CD4-positive, alpha-beta T cell treated with Interleukin-6 at 100 ng/mL for 8 hours (primary cell): ENCODE data around the gene FCN3.

Experiments used
- DNase-seq: peaks from one replicate; pipeline ENCODE4 v3.0.0-alpha.2; 2020; ENCODE audit warnings: mixed read lengths, low spot score

FCN3 gene

DNA sequence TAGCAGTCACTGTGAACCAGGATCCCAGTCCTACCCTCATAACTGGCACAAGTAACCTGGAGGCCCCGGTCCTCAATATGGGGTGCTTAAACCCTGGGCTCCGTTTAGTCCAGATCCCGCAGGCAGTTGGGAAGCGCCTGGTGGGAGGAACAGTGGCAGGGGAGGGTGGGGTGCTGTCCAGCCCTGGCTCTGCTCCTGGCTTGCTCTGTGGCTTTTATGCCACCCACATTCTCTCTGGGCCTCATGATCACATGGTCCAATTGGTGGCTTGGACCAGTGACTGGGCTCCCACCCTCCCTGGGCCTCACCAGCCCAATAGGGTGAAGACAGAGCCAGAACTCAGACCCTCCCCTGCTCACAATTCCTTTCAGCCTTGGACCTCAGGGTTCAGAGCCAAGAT is 5.6 kb upstream of the FCN3 start:
- no peak for DNase-seq

DNA sequence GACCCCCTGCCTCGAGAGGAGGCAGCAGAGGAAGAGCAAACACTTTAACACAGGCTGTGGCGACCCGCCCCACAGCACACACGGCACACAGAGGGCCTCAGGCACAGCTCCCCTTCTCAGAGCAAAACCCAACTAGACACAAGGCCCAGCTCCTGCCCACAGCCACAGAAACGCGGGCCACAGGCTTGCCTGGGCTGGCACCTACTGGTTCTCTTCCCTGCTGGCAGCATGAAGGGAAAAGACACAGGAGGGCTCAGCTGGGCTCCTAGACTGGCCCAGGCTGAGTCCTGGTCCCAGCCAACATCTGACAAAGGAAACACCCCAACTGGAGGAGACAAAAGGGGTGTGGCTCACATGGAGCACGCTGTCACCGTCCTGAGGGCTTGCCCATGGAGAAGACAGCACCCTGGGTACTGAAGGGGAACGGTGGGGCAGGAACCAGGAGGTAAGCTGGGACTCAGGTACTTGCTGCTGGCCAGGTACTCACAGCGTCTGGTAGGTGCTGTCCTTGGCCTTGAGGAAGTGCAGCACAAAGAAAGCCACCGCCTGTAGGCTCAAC is 5.0 kb upstream of the FCN3 start:
- no peak for DNase-seq

DNA sequence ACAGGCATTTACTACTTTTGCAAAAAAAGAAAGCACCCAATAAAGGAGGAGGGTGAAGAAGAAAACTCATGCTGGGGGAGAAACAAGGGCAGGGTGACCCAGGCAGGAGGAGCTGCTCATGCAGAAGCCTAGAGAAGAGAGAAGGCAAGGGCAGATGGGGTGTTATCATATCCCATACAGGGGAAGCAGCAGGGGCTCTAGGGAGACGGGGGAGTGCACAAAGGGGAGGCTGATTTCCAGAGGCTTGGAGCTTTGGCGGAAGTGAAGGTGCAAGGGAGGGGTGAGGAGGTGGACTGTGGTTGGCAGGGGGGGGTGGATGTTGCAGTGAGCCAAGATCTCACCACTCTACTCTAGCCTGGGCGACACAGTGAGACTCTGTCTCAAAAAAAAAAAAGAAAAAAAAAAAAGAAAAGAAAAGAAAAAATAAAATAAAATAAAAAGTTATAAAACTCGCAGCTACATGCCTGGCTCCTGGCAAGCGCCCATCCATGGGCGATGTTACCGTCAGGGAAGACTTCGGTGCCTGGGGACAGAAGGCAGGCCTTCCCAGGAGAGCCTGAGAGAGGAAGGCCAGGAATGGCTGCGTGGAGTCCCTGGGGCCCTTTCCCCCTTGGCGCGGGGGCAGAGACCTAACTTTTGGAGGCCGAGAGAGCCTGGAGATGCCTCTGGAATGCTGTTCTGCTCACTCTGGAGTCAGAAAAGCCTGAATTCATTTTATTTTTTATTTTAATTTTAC is 3.3 kb upstream of the FCN3 start:
- no peak for DNase-seq

DNA sequence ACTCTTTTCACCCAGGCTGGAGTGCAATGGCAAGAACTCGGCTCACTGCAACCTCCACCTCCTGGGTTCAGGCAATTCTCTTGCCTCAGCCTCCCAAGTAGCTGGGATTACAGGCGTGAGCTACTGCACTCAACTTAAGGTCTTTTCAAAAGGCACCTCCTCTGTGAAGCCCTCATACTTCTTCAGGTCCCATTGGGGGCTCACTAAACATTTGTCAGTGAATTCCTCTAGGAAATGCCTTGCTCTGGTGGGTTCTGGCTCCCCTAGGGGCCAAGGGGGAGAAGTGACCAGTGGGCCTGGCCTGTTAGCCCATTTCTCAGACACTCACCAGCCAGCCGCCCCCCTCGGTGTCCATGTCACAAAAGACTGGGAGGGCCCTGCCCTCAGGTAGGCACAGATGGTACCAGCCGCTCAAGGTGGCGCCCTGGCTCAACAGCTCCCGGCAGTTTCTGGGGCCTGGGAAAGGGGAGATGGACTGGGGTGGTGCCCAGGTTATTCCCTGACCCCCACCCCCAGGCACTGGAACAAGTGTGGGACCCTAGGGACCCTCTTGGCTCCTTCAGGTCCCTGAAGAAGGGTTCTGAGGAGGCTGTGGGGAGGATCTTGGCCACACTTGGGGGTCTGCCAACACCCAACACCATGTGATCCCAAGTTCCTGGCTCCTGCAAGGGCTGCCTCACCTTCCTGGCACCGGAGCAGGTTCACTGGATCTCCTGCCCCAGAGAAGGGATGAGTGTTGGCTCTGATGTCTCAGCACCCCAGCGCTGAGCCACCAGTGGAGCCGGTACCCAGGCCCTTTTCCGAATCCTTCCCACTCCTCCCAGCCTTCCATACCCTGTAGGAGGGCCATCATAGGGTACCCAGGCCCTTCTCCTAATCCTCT is 1.6 kb downstream of the FCN3 start:
- DNase-seq = no peak

DNA sequence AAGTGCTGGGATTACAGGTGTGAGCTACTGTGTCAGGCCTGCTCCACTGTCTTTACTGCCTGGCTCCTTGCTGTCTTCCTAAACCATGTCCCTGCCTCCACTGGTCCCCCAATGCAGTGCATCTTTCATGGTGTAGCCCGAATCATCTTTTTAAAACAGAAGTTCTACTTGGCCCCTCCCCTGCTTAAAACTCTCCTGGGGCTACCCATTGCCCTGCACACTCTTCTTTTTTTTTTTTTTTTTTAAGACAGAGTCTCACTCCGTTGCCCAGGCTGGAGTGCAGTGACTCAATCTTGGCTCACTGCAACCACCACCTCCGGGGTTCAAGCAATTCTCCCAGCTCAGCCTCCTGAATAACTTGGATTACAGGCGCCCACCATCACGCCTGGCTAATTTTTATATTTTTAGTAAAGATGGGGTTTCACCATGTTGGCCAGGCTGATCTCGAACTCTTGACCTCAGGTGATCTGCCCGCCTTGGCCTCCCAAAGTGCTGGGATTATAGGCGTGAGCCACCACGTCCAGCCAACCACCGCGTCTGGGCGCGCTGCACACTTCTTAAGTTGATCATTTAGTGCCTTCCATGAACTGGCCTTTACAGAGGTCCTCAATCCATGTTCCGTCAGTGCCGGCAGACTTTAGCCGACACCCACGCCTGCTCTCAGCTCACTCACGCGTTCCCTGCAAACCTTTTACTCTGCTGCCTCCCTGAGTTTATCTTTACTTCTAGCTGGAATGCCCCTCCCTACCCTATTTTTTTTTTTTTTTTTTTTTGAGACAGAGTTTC is 2.4 kb downstream of the FCN3 start:
- DNase-seq = no peak

DNA sequence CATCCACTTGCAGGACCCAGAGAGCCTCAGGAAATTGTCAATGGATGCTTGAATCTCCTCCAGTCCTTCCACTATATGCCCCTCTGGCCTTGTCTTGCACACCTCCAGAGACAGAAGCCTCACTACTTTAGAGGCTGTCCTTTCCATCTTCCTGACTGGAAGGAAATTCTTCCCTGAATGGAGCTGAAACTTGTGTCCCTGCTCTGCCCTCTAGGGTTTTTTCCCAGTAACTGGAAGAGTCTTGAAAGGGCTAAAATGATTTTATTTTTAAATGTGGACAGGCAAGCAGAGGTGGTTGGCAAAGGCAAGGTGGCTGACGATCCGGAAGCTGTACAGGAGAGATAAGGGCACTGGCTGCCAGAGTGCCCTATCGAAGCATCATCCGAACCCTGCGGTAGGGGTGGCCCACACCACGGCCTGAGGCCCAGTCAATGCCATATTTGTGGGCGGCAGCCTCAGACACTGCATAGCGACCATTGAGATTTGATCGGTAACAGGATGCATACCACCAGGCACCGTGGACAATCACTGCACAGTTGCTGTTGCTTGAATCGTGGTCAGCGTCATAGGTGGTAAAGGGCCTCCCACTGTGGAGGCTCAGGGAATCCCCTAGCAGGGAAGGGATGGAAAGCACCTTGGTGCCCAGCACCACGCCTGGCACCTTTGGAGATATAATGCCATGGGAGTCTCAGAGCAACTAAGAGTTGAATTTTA is 5.6 kb downstream of the FCN3 start:
- no peak for DNase-seq

DNA sequence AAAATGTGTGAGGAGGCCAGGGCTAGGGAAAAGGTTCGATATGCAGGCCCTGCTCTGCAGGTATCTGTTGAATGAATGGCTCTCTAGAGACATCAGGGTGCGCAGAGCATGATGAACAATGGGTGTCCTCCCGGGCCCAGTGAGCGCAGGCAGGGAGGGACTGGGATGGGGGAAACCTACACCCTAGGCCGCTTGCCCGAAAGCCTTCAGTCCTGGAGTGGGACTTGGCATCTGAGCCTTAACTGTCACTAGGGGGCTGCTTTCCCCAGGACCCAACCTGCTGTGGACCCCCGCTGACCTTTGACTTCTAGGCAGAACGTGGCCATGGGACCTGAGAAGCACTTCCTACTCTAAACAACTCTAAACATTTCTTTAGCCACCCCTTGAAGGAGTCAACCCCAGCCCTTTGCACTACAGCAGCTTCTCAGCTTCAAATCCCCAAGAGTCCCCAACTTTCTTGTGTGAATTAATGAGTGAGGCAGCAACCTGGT is 7.4 kb downstream of the FCN3 start:
- no peak for DNase-seq

DNA sequence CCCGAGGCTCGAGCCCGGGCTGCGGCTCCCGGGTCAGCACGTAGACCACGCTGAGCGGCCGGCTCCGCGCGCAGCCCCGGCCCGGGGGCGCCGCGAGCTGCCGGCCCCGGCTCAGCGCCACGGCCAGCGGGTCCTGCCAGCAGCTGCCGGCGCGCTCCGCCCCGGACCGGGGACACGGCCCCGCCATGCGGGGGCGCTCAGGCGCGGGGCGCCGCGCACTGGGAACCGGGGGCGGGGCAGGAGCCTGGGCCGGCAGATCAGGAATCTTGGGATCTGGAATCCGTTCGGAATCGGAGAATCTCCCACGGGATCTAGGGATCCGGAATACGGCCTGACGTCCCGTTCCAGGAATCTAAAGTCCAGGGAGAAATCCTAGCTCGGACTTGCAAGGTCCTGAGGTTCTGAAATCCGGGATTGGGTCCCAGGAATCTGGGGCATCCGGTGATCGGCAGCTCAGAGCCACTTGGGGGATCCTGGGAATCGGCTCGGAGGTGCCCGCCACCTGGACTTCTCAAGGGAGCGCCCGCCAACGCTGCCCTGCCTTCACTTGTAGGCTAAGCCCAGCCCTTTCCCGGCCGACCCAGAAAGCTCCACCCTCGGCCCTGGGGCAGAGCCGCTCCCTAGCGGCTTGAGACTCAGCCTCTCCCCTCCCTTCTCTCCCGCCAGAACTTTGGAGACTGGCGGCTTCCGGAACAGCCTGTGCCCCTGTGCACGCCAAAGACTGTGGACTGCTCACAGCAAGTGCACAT is 8.0 kb downstream of the FCN3 start, which contains the start of gene MAP3K6:
Gene MAP3K6, minus strand, starts transcription at position 551 of the 749 bp plus-strand sequence. Its CDS starts 364 bp downstream, at position 187.
- DNase-seq = no peak

DNA sequence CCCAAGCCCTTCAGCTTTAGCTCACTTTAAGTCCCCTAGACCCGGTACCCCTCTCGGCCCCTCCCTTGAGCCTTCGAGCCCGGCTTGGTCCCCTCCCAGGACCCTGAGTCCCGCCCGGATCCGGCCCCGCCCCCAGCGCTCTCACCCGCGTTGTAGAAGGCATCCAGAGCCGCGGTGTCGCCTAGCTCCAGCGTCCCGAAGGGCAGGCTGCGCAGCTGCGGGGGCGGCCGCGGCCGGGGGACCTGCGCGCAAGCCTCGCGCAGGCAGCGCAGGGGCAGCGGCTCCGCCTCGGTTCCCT is 8.6 kb downstream of the FCN3 start:
- DNase-seq = peak; percentile 65

DNA sequence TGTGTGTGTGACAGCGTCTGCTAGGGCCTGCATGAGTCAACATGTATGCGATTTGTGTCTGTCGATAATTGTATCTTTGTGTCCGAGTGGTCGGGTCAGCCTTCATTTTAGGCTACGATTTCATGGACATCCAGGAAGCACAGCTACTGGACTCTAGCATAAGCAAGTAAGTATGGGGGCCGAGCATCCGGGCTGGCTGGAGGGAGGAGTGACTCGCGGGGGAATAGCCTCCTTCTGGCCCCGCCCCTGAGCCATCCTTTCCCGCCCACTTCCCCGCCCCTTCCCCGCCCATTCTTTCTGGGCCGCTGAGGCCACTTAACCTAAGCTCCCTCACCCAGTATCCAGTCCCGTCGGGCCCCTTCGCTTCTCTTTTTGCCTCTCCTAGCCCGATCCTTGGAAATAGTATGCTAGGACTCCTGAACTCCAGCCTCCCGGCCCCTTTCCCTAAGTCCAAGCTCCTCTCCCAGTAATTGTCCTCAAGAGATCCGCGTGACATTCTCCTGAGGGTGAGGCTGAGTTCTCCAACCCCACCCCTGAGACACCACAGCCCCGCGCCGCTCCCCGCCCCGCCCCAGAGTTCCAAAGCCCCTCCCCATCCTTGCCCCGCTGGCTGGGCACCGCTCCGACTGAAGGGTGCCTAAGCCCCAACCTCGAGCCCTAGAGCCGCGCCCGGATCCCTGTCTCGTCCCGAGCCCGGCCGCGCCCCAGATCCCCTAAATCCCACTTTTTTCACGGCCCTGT is 9.1 kb downstream of the FCN3 start:
- peak; percentile 77 for DNase-seq

DNA sequence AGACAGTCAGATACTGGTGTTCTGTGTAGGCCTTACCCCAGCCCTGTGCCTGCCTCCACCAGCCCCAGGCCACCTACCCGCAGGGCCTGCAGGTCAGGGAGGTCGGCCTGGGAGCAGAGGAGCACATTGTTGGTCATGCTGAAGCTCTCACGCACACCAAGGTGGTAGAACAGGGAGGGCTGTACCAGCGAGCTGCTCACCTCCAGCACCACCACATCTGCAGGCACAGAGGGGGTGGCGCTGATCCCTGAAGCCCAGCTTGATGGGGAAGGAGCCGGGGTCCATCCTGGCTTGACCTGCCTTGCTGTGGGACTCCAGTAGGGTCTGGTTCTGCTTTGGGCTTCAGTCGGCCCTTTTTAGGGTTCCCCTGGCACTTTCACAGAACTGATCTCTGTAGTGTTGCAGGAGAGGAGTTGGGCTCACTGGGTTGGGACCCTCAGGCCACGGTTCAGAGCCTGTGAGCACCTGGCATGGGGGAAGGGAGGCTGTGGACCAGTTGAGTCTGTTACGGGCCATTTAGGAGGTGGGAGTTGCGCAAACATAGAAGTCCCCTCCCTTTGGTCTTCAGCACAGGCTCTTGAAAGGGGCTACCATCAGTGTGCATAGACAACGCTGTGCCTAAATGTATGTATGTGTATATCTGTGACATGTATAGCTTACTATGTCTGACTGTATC is 9.8 kb downstream of the FCN3 start:
- no peak for DNase-seq

DNA sequence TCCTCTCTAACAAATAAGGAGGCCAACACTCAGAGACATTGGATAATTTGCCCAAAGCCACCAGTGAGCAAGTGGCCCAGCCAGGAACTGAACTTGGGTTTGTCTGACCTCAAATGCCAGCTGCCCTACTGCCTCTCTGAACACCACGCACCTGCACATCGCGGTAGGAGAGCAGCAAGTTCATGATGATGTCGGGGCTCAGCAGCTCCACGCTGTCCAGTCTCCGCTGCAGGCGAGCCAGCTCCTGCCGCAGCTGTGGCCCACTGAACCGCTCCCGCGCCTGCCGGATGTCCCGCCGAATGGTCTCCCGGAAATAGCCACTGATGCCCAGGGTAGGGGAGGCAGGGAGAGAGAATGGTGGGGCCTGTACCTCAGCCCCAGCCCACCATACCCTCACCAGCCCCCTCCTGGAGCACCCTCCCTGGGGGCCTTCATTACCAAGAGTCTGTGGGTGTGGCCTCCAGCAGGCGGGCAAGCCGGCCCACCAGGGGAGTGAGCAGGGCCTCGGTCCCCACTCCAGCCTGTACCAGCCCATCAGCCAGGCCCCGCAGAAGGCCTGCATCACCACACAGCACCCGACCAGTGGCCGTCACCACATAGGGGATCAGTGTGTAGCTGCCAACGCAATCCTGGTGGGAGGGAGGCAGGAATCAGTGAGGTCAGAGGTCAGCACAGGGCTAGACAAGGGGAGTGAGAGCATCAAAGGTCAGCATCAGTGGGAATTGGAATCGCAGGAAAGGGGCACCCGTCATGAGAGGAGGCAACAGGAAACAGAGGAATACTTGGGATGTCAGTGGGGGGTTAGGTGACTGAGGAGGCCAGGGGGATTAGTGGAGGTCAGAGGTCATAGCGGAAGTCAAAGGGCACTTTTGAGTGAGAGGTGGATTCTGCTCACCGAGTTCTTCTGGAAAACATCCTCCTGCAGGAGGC is 10.6 kb downstream of the FCN3 start:
- DNase-seq = no peak

DNA sequence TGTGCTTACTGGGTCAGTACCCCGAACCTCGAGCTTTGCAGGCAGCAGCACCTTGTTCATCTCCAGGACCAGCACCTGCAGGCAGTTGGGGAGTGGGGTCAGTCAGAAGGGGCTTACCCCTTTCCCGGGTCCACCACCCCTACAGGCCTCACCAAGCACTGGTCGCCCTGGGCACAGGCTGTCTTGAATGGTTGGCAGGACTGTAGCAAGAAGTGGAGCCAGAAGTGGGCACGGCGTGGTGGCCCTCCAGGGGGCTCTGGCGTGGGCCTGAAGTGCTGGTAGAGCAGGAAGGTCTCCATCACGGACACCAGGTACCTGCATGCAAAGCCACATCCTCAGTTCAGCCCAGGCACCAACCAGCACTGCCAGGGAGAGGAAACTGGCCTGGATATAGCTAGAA is 13.1 kb downstream of the FCN3 start:
- no peak for DNase-seq

DNA sequence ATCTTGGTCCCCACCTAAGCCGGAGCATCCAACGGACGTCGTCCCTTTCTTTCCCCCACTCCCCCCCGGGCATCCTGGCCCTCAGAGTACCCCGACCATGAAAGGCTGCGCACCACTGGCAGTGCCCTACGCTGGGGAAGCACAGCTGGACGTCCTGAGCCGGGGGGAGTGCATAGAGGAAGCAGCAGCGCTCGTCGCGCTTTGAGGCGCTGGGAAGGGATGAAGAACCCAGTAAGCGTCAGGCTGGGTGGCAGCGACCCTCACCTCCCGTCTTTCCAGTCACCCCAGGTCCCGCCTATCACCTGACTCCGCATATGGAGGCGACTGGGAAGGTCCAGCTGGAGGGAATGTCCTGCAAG is 13.6 kb downstream of the FCN3 start:
- DNase-seq = no peak

DNA sequence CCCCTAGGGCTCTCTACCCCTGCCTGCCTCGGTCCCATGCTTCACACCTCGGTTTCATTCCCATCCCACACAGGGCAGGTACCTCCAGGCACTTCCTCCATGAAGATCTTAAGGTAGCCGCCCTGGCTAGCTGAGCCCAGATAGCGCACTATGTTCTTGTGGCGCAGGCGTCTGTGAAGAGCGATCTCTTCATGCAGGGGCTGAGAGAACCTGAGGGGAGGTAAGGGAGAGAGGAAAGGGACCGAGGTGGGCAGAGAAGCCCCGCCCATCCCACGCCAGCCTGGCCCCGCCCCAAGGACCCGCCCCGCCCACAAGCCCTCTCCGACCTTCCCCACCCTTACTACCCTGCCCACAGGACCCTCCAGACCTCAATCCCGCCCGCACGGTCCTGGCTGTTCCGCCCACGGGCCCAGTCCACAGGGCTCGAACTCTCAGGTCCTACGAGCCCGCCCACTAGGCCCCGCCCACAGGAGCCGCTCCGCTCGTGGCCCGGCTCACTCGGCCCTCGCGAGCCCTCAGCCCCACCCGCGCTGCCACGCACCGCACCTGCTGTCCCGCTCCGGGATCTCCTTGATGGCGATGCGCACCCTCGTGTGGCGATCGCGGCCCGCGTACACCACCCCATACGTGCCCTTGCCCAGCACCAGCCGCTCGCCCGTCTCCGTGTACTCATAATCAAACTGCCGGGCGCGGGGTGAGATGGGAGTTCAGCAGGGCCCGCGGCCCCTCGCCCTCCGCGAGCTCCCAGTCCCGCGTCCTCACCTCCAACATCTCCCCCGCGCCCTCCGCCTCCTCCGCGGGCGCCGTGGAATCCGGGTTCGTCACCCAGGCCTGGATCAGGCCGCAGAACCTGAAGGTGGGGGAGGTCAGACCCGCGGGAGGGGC is 14.2 kb downstream of the FCN3 start:
- peak; percentile 42 for DNase-seq

DNA sequence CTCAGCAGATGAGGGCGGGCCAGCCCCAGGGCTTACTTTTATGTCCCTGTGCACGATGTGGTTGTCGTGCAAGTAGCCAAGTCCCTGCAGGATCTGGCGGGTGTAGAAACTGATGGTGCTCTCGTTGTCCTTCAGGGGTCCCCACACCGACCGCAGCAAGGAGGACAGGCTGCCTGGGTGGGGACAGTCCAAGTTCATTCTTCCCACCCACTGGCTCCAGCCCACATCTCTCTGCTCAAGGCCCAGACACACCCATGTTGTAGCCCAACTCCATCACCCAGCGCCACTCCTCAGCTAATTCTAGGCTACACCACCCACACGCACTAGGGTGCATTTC is 14.8 kb downstream of the FCN3 start:
- no peak for DNase-seq

DNA sequence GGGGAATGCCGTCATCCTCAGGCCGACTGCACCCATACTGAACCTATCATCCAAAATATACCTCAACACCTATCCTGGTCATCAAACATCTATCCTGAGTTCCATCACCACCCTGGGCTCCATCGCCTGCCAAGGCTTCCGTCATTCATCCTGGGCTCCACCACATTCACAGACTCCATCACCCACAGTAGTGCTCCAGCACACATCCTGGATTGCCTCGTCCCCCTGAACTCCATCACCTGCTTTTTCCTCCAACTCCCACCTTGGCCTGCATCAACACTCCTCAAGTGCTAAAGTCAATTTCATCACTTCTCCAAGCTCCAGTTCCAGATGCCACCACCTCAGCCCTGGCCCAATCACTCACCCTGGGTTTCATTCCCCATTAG is 15.7 kb downstream of the FCN3 start:
- DNase-seq = no peak
